Thyroid gland (tissue), 4 donors: ENCODE measurements around the gene GRAMD4.

Experiments
- CTCF ChIP-seq, 6 experiments: fragments of 200-600 bp in 3 of 6; fragments of 450-650 bp in 3 of 6; sonication (generic) in 3 of 6; IDR thresholded peaks; one replicate each; pipeline ENCODE4 v1.5.1; 2016 to 2019; ENCODE audit warnings: antibody characterized with exemption in 6 of 6, mild to moderate bottlenecking in 2 of 6, inconsistent platforms in 1 of 6, moderate library complexity in 1 of 6
- POLR2A ChIP-seq, 2 donors: fragments of 450-650 bp; IDR thresholded peaks; one replicate each; pipeline ENCODE4 v1.6.1; 2017; ENCODE audit warnings: antibody characterized with exemption in 2 of 2, mild to moderate bottlenecking in 2 of 2, moderate library complexity in 1 of 2

DNA sequence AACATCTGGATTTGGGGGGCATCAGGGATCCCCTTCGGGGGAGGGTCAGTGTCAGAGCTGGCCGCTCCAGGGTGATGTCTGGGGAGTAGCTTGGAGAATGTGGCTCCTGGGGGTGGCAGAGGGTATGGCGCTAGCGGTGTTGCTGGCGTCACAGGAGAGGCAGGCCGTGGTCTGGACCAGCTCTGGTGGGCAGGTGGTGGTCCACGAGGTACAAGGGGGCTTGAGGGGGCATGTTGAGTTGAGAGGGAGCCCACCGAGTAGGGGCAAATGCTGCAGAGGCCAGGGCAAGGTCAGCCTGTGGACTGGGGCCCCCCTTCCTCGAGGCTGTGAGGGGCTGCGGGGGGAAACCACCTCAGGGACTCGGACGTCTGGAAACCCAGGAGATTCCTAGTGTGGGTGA lies 8.6 kb downstream of the GRAMD4 start:
- TF ChIP-seq POLR2A (IDR thresholded peaks at IDR 0.05) (no peak), CTCF (IDR thresholded peaks at IDR 0.05) (no peak)
